GM12865 (cell line): ENCODE results near the gene SLC17A2.

ENCODE experiments used
- DNase-seq: peaks from one replicate; pipeline ENCODE4 v3.0.0; 2010; ENCODE audit warnings: low read depth
- H3K4me3 ChIP-seq: 2 replicates; pipeline ENCODE4 v1.5.1; 2011; ENCODE audit warnings: mild to moderate bottlenecking, low read depth, low read length, control low read depth
- TF ChIP-seq, protein P1 (sequence below): IDR thresholded peaks from 2 replicates; pipeline ENCODE4 v1.5.1; 2011; ENCODE audit warnings: low read length, control low read depth, low read depth, inconsistent platforms; ENCODE audit not compliant: insufficient read depth; ENCODE audit errors: missing control alignments

SLC17A2 gene

DNA sequence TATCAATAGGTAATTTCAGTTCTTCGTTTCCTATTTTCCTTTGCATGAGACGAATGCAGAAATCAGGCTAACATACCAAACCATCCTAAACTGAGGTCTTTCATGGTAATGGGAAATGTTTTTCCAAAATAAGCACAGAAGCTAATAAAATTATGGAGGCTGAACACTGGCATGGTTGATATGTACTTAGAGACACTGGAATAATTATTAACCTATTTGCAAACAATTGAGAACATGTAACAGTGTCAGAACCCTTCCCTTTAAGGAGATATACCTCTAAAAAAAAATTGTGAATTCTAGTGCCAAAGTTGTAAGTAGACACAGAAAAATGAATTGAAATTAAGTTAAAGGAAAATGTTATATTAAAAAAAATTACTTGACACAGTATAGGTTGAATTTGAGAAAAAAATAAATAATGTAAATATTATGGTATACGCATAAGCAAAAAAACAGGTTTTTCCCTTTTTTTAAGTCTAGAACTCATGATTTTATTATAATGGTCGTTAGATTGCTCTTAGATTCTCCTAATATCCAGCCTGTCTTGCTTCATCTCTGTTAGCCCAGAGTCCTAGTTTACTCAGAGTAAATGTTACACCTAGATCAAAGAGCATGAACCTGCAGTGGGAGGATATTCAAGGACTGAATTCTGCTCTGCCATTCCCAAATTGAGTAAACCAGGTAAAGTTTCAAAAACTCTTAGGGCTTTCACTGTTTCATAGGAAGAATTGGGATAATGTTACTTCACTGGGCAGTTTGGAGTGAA, 1.7 kb downstream of the SLC17A2 start:
- DNase-seq: no peak
- TF ChIP-seq, protein P1, sequence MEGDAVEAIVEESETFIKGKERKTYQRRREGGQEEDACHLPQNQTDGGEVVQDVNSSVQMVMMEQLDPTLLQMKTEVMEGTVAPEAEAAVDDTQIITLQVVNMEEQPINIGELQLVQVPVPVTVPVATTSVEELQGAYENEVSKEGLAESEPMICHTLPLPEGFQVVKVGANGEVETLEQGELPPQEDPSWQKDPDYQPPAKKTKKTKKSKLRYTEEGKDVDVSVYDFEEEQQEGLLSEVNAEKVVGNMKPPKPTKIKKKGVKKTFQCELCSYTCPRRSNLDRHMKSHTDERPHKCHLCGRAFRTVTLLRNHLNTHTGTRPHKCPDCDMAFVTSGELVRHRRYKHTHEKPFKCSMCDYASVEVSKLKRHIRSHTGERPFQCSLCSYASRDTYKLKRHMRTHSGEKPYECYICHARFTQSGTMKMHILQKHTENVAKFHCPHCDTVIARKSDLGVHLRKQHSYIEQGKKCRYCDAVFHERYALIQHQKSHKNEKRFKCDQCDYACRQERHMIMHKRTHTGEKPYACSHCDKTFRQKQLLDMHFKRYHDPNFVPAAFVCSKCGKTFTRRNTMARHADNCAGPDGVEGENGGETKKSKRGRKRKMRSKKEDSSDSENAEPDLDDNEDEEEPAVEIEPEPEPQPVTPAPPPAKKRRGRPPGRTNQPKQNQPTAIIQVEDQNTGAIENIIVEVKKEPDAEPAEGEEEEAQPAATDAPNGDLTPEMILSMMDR: no peak
- H3K4me3 ChIP-seq: no peak overlapping the region

DNA sequence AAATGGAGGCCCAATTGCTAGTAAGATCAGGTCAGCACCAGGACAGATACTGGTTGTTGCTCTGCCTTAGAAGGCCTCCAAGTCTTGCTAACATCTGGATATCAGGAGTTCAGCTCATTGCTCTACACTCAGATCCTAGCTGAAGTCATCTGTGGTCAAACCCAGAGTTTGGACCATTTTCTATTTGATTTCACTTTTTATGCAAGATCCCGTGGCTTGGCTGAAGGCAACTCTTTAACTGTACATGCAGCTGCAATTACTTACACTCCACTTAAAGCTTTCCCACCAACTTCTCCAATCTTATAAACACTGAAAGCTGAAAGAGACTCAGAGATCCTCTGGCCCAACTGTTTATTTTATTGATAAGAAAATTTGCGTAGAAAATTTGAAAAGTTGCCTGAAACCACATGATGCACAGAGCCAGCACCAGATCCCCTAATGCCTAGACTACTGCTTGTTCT, 2.7 kb downstream of the SLC17A2 start:
- DNase-seq: no peak
- H3K4me3 ChIP-seq: no peak overlapping the region
- TF ChIP-seq, protein P1: no peak

DNA sequence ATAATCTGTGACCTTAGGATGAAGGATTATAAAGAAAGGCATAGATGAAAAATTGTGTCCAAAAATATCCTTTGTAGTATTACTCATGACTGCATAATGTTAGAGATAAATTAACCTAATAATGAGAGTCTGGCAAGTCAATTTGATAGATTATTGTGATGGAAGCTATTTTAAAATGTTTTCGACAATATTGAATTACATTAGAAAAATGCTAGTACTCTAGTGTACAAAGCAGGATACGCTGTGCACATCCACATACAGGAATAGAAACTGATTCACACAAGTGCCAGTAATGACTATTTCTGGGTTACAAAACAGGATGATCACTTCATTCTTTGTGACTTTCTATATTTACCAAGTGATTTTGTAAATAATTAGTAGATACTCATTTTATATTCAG, 3.3 kb downstream of the SLC17A2 start:
- no peak overlapping the region for H3K4me3 ChIP-seq
- TF ChIP-seq, protein P1: no peak
- peak; percentile 2 for DNase-seq

DNA sequence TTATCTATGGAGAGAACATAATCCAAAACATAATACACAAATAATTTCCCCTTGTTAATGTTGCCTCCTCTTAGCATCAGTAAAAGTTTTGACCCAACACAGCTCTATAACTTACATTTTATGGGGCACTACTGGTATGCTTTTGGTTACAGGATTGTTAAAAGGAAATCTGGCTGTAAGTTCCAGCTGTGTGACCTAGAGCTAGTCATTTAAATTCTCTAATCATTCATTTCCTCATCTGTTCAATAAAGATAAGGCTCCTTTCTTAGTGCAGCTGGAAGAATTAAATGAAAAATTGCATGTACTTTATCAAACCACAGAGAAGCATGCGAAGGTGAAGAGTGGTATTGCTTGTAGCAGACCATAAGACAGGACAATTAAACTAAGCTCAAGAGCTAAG, 4.6 kb downstream of the SLC17A2 start:
- DNase-seq: no peak
- no peak overlapping the region for H3K4me3 ChIP-seq
- TF ChIP-seq, protein P1: no peak

DNA sequence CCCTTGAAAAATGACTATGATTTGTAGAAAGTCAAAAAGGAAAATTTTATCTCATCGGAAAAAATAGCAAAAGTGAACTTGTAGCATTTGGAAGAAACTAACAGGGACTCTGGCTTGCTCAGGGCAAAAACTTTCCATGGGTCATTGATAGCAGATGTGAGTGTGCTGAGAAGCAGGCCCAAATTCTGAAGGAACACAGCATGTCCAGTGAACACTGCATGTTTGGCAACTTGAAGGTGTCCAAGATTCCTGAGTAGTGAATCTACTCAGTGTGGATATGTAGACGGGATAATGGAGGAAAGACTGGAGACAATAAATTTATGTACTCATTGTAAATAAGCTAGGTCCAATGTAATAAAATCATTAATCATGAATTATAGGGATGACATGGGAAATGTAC, 8.2 kb downstream of the SLC17A2 start:
- no peak overlapping the region for H3K4me3 ChIP-seq
- no peak for DNase-seq
- TF ChIP-seq, protein P1: no peak

DNA sequence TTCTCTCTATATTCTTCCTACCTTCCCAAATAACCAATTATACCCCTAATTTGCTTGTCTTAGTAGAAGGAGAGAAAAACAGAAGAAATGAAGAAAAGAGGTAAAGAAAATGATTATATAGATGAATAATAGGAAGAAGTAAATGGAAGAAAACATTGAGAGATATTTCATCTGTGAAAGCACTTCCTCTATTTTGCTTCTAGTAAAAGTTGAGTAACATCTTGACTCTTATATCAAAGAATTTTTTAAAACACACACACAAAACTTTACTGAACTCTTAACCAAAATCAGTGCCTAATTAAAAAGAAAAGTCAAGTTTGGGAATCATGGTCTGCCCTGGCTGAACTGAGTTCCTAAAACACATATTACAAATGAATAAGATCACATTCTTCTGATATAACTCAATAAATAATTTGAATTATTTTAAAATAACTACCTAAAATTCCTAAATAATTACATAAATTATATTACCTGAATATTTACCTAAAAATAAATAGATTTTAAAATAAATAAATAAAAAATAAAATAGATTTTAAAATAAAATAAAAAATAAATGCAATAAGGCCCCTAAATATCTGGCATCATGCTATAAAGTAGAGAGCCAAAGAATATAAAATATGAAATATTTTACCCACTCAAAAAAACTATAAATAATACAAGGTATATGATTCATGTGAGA, 8.8 kb downstream of the SLC17A2 start:
- TF ChIP-seq, protein P1: no peak
- no peak overlapping the region for H3K4me3 ChIP-seq
- DNase-seq: no peak

DNA sequence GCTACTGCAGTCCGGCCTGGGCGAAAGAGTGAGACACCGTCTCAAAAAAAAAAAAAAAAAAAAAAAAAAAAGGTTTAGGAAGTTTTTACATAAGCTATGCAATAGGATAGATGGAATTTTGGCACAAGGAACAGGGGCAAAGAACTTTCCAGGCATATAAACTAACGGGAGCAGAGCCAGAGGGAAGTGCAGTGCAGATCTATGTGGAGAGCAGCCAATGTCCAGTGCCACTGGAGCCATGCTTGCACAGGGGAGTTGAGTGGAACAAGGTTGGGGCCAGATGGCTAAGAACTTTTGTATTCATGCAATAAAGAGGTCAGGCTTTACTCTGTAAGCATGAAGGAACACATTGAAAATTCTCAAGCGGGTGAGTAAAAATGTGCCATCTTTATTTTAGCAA, 10.8 kb downstream of the SLC17A2 start:
- H3K4me3 ChIP-seq: no peak overlapping the region
- TF ChIP-seq, protein P1: no peak
- DNase-seq: no peak
